Type B pancreatic cell (in vitro differentiated cells): ENCODE results near the gene EXOC4. TPM values are rescaled to one million over a fixed set of nuclear protein-coding genes. Genes with fewer than 3 reads are reported as not detected.

Source experiments
- DNase-seq: peaks from one replicate; pipeline ENCODE4 v3.0.0; 2021; ENCODE audit warnings: mixed read lengths; ENCODE audit not compliant: unreplicated experiment; ENCODE audit errors: extremely low spot score
- H3K27ac Mint-ChIP-seq: 2 replicates; pipeline ENCODE4 v1.8.0; 2021; ENCODE audit warnings: mild to moderate bottlenecking, mixed read lengths
- H3K27me3 Mint-ChIP-seq: 2 replicates; pipeline ENCODE4 v1.8.0; 2021; ENCODE audit warnings: mixed read lengths
- H3K36me3 Mint-ChIP-seq: 2 replicates; pipeline ENCODE4 v1.8.0; 2021; ENCODE audit warnings: mixed read lengths
- H3K4me1 Mint-ChIP-seq: one replicate; pipeline ENCODE4 v1.8.0; 2021; ENCODE audit warnings: mixed read lengths; ENCODE audit not compliant: unreplicated experiment
- H3K4me3 Mint-ChIP-seq: 2 replicates; pipeline ENCODE4 v1.8.0; 2021; ENCODE audit warnings: mild to moderate bottlenecking, mixed read lengths
- H3K9me3 Mint-ChIP-seq: 2 replicates; pipeline ENCODE4 v1.8.0; 2021; ENCODE audit warnings: mixed read lengths
- total RNA-seq: library from RNA; stranded (reverse); gene quantifications from 2 replicates; pipeline ENCODE4 v1.2.1, GENCODE V29; 2021; ENCODE audit warnings: low replicate concordance
- TF ChIP-seq, protein P1 (sequence below): fragments of 200-600 bp; sonication (generic); conservative IDR thresholded peaks from 2 replicates; pipeline ENCODE4 v1.5.0; 2021; ENCODE audit warnings: antibody characterized with exemption, mild to moderate bottlenecking

The EXOC4 gene
- total RNA-seq, 1 donor from 2014 or later = 95.5 TPM

DNA sequence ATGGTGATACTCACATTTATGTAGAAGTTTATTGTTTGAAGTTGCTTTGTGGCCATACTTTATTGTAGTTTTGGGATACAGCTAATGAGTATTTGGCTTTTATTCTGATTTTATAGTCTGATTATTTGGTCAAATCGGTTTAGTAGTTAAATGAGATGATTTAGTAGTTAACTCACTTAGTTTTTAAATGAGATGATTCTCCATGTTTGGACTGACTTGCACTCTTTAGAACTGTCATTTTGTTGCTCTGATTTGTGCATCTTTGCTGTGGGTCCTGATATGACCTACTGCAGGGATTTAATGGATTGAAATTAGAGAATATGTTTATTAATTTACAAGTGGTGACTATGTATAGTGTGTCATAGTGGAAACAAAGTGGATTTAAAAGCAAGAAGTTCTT lies 44.2 kb downstream of the EXOC4 start:
- H3K27me3 Mint-ChIP-seq = no peaks in the 10 kb centered on the region
- no peak overlapping the region for H3K4me3 Mint-ChIP-seq
- TF ChIP-seq, protein P1, sequence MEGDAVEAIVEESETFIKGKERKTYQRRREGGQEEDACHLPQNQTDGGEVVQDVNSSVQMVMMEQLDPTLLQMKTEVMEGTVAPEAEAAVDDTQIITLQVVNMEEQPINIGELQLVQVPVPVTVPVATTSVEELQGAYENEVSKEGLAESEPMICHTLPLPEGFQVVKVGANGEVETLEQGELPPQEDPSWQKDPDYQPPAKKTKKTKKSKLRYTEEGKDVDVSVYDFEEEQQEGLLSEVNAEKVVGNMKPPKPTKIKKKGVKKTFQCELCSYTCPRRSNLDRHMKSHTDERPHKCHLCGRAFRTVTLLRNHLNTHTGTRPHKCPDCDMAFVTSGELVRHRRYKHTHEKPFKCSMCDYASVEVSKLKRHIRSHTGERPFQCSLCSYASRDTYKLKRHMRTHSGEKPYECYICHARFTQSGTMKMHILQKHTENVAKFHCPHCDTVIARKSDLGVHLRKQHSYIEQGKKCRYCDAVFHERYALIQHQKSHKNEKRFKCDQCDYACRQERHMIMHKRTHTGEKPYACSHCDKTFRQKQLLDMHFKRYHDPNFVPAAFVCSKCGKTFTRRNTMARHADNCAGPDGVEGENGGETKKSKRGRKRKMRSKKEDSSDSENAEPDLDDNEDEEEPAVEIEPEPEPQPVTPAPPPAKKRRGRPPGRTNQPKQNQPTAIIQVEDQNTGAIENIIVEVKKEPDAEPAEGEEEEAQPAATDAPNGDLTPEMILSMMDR = no peak
- no peak overlapping the region for H3K27ac Mint-ChIP-seq
- peaks cover 12% of the 10 kb centered on the region for H3K36me3 Mint-ChIP-seq
- H3K9me3 Mint-ChIP-seq = no peaks in the 10 kb centered on the region
- no peak for DNase-seq
- peaks cover 12% of the 10 kb centered on the region for H3K4me1 Mint-ChIP-seq

DNA sequence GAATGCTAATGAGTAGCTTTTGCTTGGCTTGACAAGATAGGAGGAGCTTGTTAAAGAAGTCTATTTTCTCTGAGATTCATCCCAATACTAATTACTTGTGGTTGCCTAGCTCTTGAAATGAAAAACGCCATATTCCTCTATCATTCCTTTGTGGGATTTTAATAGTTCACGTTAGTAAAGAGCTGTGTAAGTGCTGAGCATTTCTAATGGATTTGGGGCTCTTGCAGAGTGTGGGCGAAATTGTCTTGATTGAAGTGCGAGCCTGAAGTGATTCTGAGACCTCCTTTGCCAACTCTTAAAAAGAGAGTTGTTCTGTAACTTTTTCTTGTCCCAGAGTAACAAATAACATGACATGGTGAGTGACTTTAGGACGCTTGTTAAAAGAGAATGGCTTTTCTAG lies 45.2 kb downstream of the EXOC4 start:
- peaks cover 4% of the 10 kb centered on the region for H3K36me3 Mint-ChIP-seq
- H3K9me3 Mint-ChIP-seq = no peaks in the 10 kb centered on the region
- H3K27me3 Mint-ChIP-seq = no peaks in the 10 kb centered on the region
- H3K4me1 Mint-ChIP-seq = peaks cover 12% of the 10 kb centered on the region
- DNase-seq = no peak
- TF ChIP-seq, protein P1 = no peak
- no peak overlapping the region for H3K4me3 Mint-ChIP-seq
- no peak overlapping the region for H3K27ac Mint-ChIP-seq

- no peaks in the 10 kb centered on the region for H3K9me3 Mint-ChIP-seq
- no peaks in the 10 kb centered on the region for H3K27me3 Mint-ChIP-seq
- no peak overlapping the region for H3K4me3 Mint-ChIP-seq
- TF ChIP-seq, protein P1 = no peak
- DNase-seq = no peak
- H3K4me1 Mint-ChIP-seq = peaks cover 18% of the 10 kb centered on the region
- no peak overlapping the region for H3K27ac Mint-ChIP-seq
- no peaks in the 10 kb centered on the region for H3K36me3 Mint-ChIP-seq
These were observed 46.8 kb downstream of the EXOC4 start for GRCh38 chr7:133299676-133300075.

GRCh38 chr7:133300088-133300487 lies 47.2 kb downstream of the EXOC4 start:
- DNase-seq = no peak
- H3K9me3 Mint-ChIP-seq = no peaks in the 10 kb centered on the region
- TF ChIP-seq, protein P1 = no peak
- H3K4me1 Mint-ChIP-seq = peaks cover 18% of the 10 kb centered on the region
- H3K27me3 Mint-ChIP-seq = no peaks in the 10 kb centered on the region
- H3K4me3 Mint-ChIP-seq = no peak overlapping the region
- H3K27ac Mint-ChIP-seq = no peak overlapping the region
- H3K36me3 Mint-ChIP-seq = peaks cover 2% of the 10 kb centered on the region

DNA sequence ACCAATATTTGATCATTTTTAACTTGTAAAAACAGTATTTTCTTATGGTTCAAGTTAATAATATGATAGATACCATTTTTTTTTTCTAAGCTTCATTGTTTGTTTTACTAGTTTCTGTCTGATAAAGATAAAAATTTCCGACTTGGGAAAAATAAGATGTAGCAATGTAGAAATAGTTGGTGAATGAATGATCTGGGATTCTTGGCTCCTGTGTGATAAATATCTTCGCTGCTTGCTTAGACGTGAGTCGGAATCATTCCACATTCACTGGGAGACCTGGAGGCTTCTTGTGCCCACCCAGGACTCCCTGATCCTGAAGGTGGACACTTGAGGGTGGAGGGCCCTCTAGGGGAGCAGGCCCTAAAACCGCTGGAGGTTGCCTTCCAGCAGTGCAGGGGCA lies 47.9 kb downstream of the EXOC4 start:
- H3K27ac Mint-ChIP-seq = no peak overlapping the region
- TF ChIP-seq, protein P1 = no peak
- DNase-seq = no peak
- H3K4me3 Mint-ChIP-seq = no peak overlapping the region
- peaks cover 7% of the 10 kb centered on the region for H3K36me3 Mint-ChIP-seq
- no peaks in the 10 kb centered on the region for H3K9me3 Mint-ChIP-seq
- H3K27me3 Mint-ChIP-seq = no peaks in the 10 kb centered on the region
- peaks cover 18% of the 10 kb centered on the region for H3K4me1 Mint-ChIP-seq

GRCh38 chr7:133301444-133301843 lies 48.6 kb downstream of the EXOC4 start:
- no peak for DNase-seq
- no peak overlapping the region for H3K4me3 Mint-ChIP-seq
- no peaks in the 10 kb centered on the region for H3K9me3 Mint-ChIP-seq
- H3K27ac Mint-ChIP-seq = no peak overlapping the region
- peaks cover 13% of the 10 kb centered on the region for H3K36me3 Mint-ChIP-seq
- H3K27me3 Mint-ChIP-seq = no peaks in the 10 kb centered on the region
- H3K4me1 Mint-ChIP-seq = peaks cover 18% of the 10 kb centered on the region
- TF ChIP-seq, protein P1 = no peak
